ACC112 (cell line): ENCODE results near the gene MAP2K6.
"Not testable (repeated sequence)": the region's sequence is repeated elsewhere in the genome, so short reads cannot be mapped to it uniquely, and the experiment has no call there.

Source experiments
- H2AFZ ChIP-seq: fragments of 200-600 bp; sonication (generic); one replicate; pipeline ENCODE4 v1.6.0; 2017; ENCODE audit warnings: antibody characterized with exemption, low read length; ENCODE audit not compliant: unreplicated experiment
- H3K27ac ChIP-seq: fragments of 200-600 bp; sonication (generic); 2 replicates; pipeline ENCODE4 v1.5.1; 2014; ENCODE audit warnings: low read depth, mild to moderate bottlenecking, antibody characterized with exemption, low read length, moderate library complexity
- H3K27me3 ChIP-seq: fragments of 200-600 bp; sonication (generic); 2 replicates; pipeline ENCODE4 v1.6.1; 2014; ENCODE audit warnings: mild to moderate bottlenecking, antibody characterized with exemption, low read length, moderate library complexity, mixed read lengths; ENCODE audit not compliant: insufficient read depth
- H3K36me3 ChIP-seq: fragments of 200-600 bp; sonication (generic); 2 replicates; pipeline ENCODE4 v1.6.1; 2016; ENCODE audit warnings: mild to moderate bottlenecking, antibody characterized with exemption, low read length, moderate library complexity, mixed read lengths; ENCODE audit not compliant: insufficient read depth
- H3K4me1 ChIP-seq: fragments of 200-600 bp; sonication (generic); one replicate; pipeline ENCODE4 v1.6.1; 2016; ENCODE audit warnings: low read length, mixed read lengths; ENCODE audit not compliant: insufficient read depth, unreplicated experiment, control insufficient read depth
- H3K4me3 ChIP-seq: fragments of 200-600 bp; sonication (generic); 2 replicates; pipeline ENCODE4 v1.5.1; 2014; ENCODE audit warnings: mild to moderate bottlenecking, low read depth, low read length
- H3K79me2 ChIP-seq: fragments of 200-600 bp; sonication (generic); one replicate; pipeline ENCODE4 v1.6.0; 2016; ENCODE audit warnings: low read length; ENCODE audit not compliant: control insufficient read depth, unreplicated experiment, insufficient read depth

The MAP2K6 gene

DNA sequence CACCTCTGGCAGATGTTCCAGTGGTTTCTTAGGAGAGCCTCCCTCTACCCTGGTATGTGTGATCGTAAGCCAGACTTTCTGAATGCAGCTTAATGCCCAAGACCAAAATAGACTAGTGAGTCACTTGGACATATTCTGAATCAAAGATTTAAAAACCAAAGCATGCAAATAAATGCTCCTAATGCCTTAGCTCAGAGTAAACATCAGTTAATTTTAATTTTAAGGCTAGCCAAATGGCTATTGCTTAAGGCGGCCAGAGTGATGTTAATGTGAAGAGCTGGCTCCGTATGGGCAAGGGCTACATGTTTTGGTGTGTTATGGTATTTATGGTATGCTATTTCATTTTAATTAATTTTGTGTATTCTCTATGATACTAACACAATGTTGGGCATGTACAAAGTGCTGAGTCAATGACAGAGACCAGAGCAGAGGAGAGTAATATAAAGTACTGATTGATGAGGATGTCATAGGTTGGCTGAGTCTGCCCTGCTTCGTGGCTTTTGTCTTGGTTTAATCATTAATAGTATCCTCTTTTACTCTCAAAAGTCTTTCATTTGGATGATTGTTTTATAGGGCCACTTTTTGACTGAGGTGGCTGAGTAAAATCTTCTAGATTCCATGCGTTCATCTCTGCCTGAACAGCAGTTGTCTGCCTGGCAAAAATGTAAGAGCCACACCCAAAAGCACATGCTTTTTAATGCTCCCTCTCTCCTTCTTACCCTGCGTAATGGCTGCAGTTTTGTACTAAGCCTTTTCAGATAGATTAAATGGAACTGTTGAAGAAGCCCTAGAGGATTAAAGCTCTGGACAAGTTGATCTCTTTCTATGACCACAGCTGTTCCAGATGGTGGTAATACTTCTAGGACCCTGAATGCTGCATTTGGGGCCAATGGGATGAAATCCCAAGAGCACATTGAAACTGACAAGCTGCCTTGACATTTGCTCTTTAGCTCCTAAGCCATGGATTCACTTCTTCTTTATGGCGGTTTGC lies 59.6 kb downstream of the MAP2K6 start:
- Histone ChIP-seq H3K27me3 (0 out of 2 replicates have a peak, but pooled peaks cover 3% of the 10 kb centered on the region), H3K4me3 (no peak overlapping the region), H3K27ac (no peak overlapping the region), H3K4me1 (peaks cover 7% of the 10 kb centered on the region), H3K36me3 (no peaks in the 10 kb centered on the region), H2AFZ (no peak overlapping the region), H3K79me2 (no peaks in the 10 kb centered on the region)

DNA sequence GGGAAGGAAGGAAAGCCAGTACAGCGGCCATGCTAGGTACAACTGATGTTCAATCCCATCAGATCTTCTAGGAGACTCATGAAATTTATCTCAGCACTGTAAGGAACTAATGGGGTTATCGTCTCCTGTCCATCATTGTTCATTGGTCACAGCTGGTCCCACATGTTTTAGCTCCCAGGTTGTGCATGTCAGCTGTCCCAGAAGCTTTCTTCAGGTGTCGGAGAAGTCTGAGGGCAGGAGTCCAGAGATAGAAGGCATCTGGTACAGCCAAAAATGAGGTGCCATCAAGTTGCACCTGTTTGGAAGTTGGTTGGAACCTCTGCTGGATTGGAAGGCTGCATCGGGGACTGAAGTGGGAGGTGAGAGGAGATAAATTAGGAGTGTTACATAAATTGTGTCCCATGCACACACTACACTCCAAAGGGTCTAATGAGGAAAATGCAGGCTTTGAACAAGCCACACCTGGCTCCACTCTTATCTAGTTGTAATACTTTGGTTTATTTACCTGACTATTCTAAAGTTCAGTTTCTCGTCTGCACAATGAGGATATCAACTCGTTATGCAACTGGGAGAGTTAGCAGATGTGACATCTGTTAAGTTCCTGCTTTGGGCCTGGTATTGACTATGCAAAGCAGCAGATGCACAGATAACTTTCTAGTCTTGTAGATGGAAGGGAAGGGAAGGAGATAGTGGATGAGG lies 62.9 kb downstream of the MAP2K6 start:
- Histone ChIP-seq H3K27ac (no peak overlapping the region), H2AFZ (no peak overlapping the region), H3K4me1 (peaks cover 7% of the 10 kb centered on the region), H3K27me3 (no peaks in the 10 kb centered on the region), H3K79me2 (no peaks in the 10 kb centered on the region), H3K4me3 (no peak overlapping the region), H3K36me3 (no peaks in the 10 kb centered on the region)

DNA sequence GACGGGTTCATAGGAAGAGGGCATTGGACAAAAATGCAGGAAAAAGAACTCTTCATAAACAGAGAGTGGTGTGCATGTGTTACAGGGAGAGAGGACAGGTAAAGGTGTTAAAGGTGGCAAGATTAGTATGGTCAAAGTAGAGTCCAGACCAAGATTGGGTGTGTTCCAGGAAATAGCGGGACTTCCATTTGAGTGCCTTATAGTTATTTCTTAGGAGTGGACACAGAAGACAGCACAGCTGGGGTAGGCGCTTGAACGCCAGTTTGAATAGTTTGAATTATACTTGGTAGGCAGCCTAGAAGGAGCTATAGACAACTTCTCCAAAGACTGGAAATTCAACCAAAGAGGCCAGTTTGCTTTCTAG lies 63.4 kb downstream of the MAP2K6 start:
- Histone ChIP-seq H3K27ac (no peak overlapping the region), H3K79me2 (no peaks in the 10 kb centered on the region), H3K4me3 (no peak overlapping the region), H3K4me1 (peaks cover 7% of the 10 kb centered on the region), H2AFZ (no peak overlapping the region), H3K27me3 (no peaks in the 10 kb centered on the region), H3K36me3 (no peaks in the 10 kb centered on the region)

DNA sequence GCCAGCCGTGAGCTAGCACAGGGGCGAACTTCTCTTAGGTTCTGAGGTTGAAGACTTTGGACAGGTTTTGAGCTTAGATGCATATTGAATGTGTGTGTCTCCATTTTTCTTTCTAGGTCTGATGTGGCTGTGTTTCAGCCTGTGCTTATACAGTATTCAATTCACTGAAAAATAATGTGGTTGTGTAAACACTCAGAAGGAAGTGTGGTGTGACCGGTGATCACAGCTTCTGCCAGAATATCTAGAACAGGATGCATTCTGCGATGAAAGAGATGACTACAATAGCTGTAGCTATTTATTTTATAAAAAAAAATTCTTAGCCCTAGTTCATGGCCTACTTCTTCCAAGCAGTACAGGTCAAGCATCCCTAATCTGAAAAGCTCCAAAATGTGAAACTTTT lies 64.4 kb downstream of the MAP2K6 start:
- H2AFZ ChIP-seq: no peak overlapping the region
- H3K4me3 ChIP-seq: no peak overlapping the region
- no peak overlapping the region for H3K27ac ChIP-seq
- no peaks in the 10 kb centered on the region for H3K36me3 ChIP-seq
- no peaks in the 10 kb centered on the region for H3K79me2 ChIP-seq
- peaks cover 5% of the 10 kb centered on the region for H3K4me1 ChIP-seq
- H3K27me3 ChIP-seq: no peaks in the 10 kb centered on the region

DNA sequence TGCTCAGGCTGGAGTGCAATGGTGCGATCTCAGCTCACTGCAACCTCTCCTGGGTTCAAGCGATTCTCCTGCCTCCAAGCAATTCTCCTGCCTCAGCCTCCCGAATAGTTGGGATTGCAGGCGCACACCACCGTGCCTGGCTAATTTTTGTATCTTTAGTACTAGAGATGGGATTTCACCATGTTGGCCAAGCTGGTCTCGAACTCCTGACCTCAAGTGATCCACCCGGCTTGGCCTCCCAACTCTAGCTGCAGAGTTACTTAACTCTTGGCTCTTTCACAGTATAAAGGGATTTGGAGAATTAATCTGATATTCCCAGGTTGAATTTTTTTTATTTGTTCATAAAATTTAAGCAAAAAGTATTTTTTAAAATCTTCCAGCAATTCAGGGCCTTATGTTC lies 65.3 kb downstream of the MAP2K6 start:
- not testable (repeated sequence) for H2AFZ ChIP-seq, H3K4me1 ChIP-seq, H3K27ac ChIP-seq, H3K79me2 ChIP-seq, H3K36me3 ChIP-seq, H3K27me3 ChIP-seq, H3K4me3 ChIP-seq

DNA sequence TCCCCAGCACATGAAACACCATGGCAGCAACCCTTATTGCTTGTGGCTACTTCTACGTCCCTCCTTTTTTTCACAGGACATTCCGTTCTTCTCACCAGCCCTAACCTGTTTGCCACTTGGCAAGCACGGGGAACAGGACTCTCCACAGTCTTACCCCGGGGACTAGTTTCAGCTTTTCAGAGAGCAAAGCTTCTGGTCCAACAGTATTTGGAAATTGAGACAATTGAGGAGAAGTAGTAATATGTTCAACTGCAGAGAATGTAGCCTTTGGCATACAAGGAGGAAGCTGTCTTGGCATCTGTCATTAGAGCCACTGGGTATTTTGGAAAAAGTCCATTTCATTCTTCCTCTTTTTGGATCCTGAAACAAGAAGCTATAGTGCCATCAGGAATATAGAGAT lies 65.7 kb downstream of the MAP2K6 start:
- Histone ChIP-seq H3K4me3 (no peak overlapping the region), H2AFZ (no peak overlapping the region), H3K27ac (no peak overlapping the region), H3K4me1 (no peaks in the 10 kb centered on the region), H3K27me3 (no peaks in the 10 kb centered on the region), H3K36me3 (no peaks in the 10 kb centered on the region), H3K79me2 (no peaks in the 10 kb centered on the region)

DNA sequence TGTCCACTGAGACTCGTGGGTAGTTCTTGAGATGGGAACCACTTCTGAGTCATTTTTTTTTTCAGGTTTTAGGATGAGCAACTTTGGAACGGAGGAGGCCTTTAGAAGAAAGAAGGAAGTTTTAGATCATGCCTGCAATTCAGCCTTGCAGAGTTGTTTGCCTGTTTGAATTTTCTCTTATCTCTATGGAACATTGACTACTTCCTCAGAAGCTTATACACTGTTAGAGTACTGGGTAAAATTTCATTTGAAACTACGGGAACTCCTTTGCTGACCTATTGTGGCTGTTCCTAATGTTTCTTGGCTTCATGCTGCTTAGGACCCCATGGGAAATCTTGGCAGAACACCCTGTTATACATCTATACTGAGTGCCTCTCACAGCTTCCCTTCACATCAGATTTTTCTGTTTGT lies 70.8 kb downstream of the MAP2K6 start:
- H3K27me3 ChIP-seq: 0 out of 2 replicates have a peak, but pooled peaks cover 5% of the 10 kb centered on the region
- no peaks in the 10 kb centered on the region for H3K36me3 ChIP-seq
- H3K79me2 ChIP-seq: no peaks in the 10 kb centered on the region
- no peaks in the 10 kb centered on the region for H3K4me1 ChIP-seq
- no peak overlapping the region for H3K27ac ChIP-seq
- no peak overlapping the region for H2AFZ ChIP-seq
- no peak overlapping the region for H3K4me3 ChIP-seq

DNA sequence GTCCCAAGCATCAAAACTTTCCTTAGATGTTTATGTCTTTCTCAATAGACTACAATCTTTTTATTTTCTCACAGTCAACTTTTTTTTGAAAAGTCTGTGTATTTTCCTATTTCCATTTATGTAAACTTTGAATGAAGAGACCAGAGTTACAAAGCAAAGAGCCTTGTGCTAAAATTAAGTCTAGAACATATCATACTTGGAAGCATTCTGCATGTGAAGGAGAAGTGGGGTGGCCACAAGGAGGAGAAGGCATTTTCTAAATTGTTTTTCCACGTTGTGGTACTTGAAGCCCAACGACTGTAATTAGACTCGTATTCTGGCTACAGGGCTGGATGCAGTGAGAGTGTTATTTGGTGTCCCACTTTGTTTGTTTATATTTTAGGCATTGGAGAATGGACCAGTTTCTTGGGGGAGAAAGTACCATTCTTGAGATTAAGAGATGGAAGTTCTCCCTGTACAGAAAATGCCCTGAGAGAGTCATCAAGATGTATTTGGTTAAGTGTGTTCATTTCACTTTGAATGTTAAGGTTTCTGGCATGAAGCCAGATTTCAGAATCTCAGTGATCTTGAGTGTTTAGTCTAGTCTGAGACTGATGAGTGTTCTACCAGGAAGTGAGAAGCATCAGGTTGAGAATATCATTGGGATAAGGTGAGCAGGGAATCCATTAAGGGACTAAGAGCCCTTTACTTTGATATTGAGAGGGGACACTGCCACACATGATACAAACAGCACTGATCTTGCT lies 71.6 kb downstream of the MAP2K6 start:
- Histone ChIP-seq H2AFZ (no peak overlapping the region), H3K4me3 (no peak overlapping the region), H3K27ac (no peak overlapping the region), H3K36me3 (no peaks in the 10 kb centered on the region), H3K4me1 (no peaks in the 10 kb centered on the region), H3K27me3 (0 out of 2 replicates have a peak, but pooled peaks cover 5% of the 10 kb centered on the region), H3K79me2 (no peaks in the 10 kb centered on the region)

DNA sequence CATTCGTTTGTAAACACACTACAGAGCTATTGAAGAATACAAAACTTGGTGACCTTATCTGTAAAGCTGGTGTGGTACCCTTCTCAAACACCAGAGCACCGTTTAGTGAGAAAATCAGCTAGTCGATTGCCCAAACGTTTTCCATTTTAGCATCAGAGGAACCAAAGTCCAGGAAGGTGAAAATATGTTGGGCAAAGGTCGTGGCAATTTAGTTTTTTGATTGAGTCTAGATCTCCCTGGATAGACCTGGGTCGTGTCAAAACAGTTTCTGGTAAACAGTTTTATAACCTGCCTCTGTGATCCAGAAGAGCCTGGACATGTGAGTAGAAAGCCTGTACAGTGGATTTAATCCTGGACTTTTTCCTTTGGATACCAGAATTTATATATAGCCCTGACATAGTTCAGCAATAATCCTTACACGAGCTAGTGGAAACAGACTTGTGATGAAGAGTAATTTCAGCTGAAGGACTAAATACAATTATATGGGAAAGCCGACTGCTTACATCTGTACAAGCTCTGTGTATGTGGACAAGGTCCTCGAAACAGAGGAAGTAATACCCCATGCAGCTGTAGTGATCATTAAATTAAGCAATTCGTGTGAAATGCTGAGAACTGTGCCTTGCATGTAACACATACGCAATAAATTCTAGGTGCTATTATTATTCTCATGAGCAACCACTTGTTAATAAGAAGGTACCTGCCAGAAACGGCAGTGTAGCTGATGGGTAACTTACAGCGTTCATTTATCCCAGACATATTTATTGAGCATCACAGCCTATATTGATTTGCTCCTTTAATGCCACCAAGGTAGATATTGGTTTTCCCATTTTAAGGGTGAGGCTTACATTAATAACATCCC lies 72.5 kb downstream of the MAP2K6 start:
- H3K79me2 ChIP-seq: no peaks in the 10 kb centered on the region
- peaks cover under 1% of the 10 kb centered on the region for H3K4me1 ChIP-seq
- no peaks in the 10 kb centered on the region for H3K36me3 ChIP-seq

DNA sequence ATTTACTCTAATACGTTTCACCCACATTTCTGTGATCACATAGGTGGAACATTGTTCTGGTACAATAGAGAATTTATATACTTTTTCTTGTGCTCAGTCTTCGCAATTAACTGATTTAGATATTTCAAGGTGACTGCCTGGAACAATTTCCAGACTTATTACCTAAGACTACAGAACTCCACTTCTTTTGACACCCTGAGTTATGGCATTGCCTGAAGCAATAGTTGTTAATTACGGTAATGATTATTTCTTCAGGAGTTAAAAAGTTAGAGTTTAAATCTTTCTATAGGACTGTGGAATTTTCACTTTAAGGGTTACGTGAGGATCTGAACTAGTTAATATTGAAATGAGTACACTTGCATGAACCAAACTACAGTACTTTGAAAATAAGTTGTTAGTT lies 74.8 kb downstream of the MAP2K6 start:
- no peak overlapping the region for H3K4me3 ChIP-seq
- 0 out of 2 replicates have a peak, but pooled peaks cover 5% of the 10 kb centered on the region for H3K27me3 ChIP-seq
- peaks cover 8% of the 10 kb centered on the region for H3K4me1 ChIP-seq
- H3K79me2 ChIP-seq: no peaks in the 10 kb centered on the region
- no peak overlapping the region for H2AFZ ChIP-seq
- H3K36me3 ChIP-seq: no peaks in the 10 kb centered on the region
- no peak overlapping the region for H3K27ac ChIP-seq

More for the DNA sequence above, 72.5 kb downstream of the MAP2K6 start:
- no peak overlapping the region for H2AFZ ChIP-seq
- no peak overlapping the region for H3K27ac ChIP-seq
- 0 out of 2 replicates have a peak, but pooled peaks cover 5% of the 10 kb centered on the region for H3K27me3 ChIP-seq
- H3K4me3 ChIP-seq: no peak overlapping the region
